Motor neuron (in vitro differentiated cells): ENCODE results near the gene DPEP2NB. TPM values are rescaled to one million over a fixed set of nuclear protein-coding genes. Genes with fewer than 3 reads are reported as not detected.

Experiments used
- ATAC-seq, 8 experiments: fragments of 200-7000 bp; cut with Tn5 transposase; replicated peaks in 6 of 8; 2 replicates each; pipeline ENCODE4 v1.8.0; 2021; ENCODE audit warnings: mild to moderate bottlenecking in 8 of 8, moderate library complexity in 8 of 8
- H3K27ac ChIP-seq, 2 donors: fragments of 250-450 bp; sonication (Bioruptor Pico); 2 replicates each; pipeline ENCODE4 v1.9.0; 2021; ENCODE audit warnings: antibody characterized with exemption in 2 of 2, mild to moderate bottlenecking in 2 of 2, moderate library complexity in 1 of 2
- H3K4me1 ChIP-seq, 2 donors: fragments of 250-450 bp; sonication (Bioruptor Pico); replicated peaks in 1 of 2; 2 replicates each; pipeline ENCODE4 v1.6.1; 2021; ENCODE audit warnings: antibody characterized with exemption in 2 of 2, mild to moderate bottlenecking in 2 of 2, moderate library complexity in 1 of 2
- H3K4me3 ChIP-seq, 5 donors: fragments of 250-450 bp; sonication (Bioruptor Pico); 2 replicates each; pipeline ENCODE4 v1.9.0; 2021; ENCODE audit warnings: antibody characterized with exemption in 5 of 5, mild to moderate bottlenecking in 5 of 5, moderate library complexity in 4 of 5
- WGBS, 10 experiments: fragments of 450-650 bp; shearing (Covaris generic); methylation state at CpG; one replicate each; pipeline ENCODE4 v1.0.0; 2022; 5-methylcytosine and 5-hydroxymethylcytosine counted together
- in situ Hi-C, 9 experiments: fragments of 400-800 bp; cut with MboI; loops; one replicate each; pipeline ENCODE4 v1.15.0; 2021; ENCODE audit warnings: low sequenced_read_pairs in 9 of 9, low pct_unique_long_range_greater_than_20kb in 2 of 9; ENCODE audit not compliant: unreplicated experiment in 9 of 9
- total RNA-seq, 8 experiments: library from RNA; unstranded; fragments of 300-600 nt; gene quantifications; 2 replicates each; pipeline versions ENCODE4 v1.2.3 to v1.2.4, GENCODE V29; 2022

The DPEP2NB gene, protein sequence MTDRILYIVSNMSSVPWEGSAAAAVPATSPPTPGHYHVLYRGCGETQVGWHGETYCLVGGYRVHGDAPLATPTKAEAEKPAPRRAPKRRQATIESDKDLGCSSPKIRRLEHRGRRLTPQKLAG
- total RNA-seq = not detected

DNA sequence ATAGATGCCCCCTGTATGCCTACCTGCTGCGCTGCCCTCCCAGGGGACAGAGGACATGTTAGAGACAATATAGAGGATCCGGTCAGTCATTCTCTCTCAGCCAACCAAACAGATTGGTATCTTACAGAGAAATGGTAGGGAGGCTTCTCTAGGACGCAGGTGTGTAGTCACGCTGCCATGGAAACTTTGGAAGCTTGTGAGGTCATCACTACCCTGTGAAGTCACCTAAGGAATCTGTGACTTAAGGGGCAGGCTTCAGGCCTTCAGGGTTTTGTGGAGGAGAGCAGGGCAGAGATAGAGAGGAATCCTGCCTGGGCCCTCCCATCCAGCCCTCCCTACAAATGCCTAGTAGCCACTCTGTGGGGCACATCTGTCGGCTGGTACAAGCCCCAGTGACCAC is at the start of gene DPEP2NB:
Gene DPEP2NB, minus strand, starts transcription at position 231 of the 400 bp plus-strand sequence. Its CDS starts 141 bp downstream, at position 90.
- WGBS, 10 experiments = 43 to 100% (median 83%) methylated on average over 1 to 3 of the region's 5 CpGs; no CpG with 5 or more reads in 2 of the 10 experiments
- no peak for ATAC-seq

DNA sequence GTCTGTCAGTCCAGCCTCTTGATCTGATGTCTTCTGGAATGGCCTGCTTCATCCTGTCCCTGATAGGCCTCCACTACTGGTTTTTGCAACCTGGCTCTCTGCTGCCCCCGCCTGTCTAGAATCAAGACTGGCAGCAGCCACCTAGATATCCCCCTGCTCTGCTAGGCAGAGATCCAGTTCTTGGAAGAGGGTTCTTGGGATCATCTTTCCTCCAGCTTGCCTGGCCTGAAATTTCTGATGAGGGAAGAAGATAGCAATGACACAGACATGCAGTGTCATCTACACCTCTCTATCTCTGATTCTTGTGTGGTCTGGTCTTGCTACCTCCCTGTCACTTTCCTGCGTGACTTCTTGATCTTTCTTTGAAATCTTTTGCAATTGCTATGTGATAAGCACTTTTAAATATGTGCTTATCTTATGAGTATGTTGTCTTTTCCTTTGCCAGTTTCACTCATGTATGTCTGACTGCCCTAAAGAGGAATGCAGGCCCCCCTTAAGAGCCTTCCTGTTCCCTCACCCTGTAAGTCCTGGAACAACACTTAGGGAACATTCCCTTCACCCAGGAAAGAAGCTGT is 49.2 kb upstream of the DPEP2NB start:
- Histone ChIP-seq H3K4me1 (peaks cover 0 to 6% of the 10 kb centered on the region in 2 donors), H3K4me3 (no peak overlapping the region), H3K27ac (no peak overlapping the region)
- in situ Hi-C loops = no loop called here
- peak; percentile 36 to 89 (median 70) for ATAC-seq
- 23 to 100% (median 75%) methylated on average over 1 to 2 of the region's 2 CpGs; no CpG with 5 or more reads in 1 of the 10 experiments for WGBS, 10 experiments

More for the DNA sequence above, at the start of gene DPEP2NB:
- no peaks in the 10 kb centered on the region for H3K4me1 ChIP-seq
- H3K27ac ChIP-seq = no peak within 1 kb of the TSS
- no peak within 1 kb of the TSS for H3K4me3 ChIP-seq
- in situ Hi-C loops = no loop called here

DNA sequence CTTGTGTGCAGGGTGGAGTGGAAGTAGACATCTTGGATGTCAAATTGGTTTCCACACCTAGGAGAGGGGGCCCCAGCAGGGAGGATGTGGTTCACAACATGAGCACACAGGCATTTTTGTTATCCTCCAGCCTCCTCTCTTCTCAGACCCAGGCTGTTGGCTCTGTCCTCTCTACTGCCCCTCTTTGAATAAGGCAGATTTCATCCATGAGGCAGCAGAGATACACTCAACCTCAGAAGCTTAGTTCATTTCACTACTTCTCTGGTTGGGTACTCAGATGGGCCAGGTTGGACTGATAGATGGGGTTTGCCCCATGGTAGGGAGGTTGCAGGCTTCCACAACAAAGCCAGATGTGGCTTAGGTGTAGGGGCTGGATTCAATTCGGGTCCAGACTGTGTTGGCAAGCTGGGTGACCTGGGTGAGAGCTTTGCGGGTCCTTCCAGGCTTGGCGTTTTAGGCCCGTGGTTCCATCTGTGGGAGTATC is 47.2 kb upstream of the DPEP2NB start:
- WGBS, 10 experiments = 90 to 100% (median 97%) methylated on average over 1 to 3 of the region's 4 CpGs; no CpG with 5 or more reads in 6 of the 10 experiments
- H3K27ac ChIP-seq = no peak overlapping the region
- H3K4me3 ChIP-seq = no peak overlapping the region
- in situ Hi-C loops = no loop called here
- ATAC-seq = no peak
- peaks cover 0 to 6% of the 10 kb centered on the region in 2 donors for H3K4me1 ChIP-seq

DNA sequence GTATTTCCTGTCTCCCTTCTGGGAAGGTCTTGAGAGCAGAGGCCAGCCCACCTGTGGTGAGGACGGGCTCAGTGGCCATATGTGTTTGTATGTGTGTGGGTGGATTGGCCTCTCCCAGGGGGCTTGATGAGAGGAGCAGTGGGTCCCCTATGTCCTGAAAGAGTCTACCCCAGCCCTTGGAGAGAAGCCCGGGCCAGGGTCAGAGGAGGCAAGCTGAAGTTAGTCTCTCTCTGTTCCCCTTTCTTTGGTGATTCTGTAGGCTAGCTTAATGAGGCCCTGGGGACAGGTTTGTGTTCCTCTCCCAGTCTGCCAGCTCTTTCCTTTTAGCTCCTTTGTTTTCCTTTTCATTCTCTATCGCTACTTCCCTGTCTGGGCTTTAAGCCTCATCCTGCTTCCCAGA is 45.7 kb upstream of the DPEP2NB start:
- Histone ChIP-seq H3K27ac (no peak overlapping the region), H3K4me1 (peaks cover 0 to 5% of the 10 kb centered on the region in 2 donors), H3K4me3 (no peak overlapping the region)
- in situ Hi-C loops = no loop called here
- ATAC-seq = no peak
- 82 to 100% (median 93%) methylated on average over 1 to 2 of the region's 3 CpGs; no CpG with 5 or more reads in 3 of the 10 experiments for WGBS, 10 experiments

DNA sequence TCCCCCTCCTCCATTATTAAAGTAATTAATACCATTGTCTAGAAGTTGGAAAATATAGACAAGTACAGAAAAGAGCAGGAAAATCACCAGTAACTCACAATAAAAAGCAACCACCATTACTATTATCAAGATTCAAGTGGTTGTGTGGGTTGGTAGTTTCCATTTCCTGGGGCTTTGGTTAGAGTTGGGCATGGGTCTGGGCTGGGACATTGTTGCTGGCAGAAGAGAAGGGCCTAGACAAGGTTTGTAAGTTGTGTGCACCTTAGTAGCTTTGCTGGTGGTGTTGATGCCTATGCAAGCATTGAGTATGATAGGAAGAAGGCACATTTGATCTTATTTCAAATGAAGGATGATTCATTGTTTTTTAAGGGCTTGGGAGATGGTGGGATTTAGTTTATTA is 44.1 kb upstream of the DPEP2NB start:
- Histone ChIP-seq H3K4me1 (no peaks in the 10 kb centered on the region), H3K27ac (no peak overlapping the region), H3K4me3 (no peak overlapping the region)
- ATAC-seq = no peak
- in situ Hi-C loops = no loop called here

DNA sequence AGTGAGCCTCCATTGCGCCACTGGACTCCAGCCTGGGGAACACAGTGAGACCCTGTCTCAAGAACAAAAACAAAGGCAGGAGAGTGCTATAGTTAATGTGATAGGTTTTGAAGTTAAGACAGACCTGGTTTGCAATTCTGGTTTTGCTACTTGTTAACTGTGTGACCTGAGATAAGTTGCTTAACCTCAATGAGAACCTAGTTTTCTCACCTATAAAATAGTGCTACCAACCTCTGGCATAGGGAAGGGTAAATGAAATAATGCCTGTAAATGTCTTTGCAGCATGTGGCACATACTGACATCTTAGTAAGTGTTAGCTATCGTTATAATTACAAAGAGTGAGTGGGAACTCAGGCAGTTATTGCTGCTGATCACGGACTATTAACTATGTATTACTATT is 39.7 kb upstream of the DPEP2NB start:
- in situ Hi-C loops = no loop called here
- no peak for ATAC-seq

DNA sequence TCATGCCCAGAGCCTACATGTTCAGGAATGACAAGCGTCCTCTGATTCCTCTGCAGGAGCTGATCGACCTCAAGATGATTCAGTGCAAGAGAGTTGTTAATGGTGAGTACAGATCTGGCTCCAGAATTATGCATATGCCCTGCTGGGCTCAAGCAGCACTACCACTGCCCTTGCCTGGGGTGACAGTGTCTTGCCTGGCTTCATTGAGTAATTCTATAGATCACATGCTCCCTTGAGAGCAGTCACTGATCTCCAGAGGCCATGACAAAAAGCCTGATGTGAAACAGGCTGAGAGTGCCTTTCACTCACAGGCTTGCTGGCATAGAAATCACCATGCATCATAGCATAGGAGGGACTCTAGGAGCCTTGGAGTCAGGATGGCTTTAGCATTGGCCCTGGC is 33.7 kb upstream of the DPEP2NB start:
- Histone ChIP-seq H3K27ac (no peak overlapping the region), H3K4me3 (no peak overlapping the region), H3K4me1 (no peaks in the 10 kb centered on the region)
- in situ Hi-C loops = no loop called here
- 93 to 100% methylated on average over 1 to 2 of the region's 2 CpGs; no CpG with 5 or more reads in 8 of the 10 experiments for WGBS, 10 experiments
- ATAC-seq = peak in 2 of 8 experiments; percentile 78 to 100

More for the DNA sequence above, 39.7 kb upstream of the DPEP2NB start:
- H3K27ac ChIP-seq = no peak overlapping the region
- H3K4me3 ChIP-seq = no peak overlapping the region
- H3K4me1 ChIP-seq = no peaks in the 10 kb centered on the region
- 25 to 100% (median 90%) methylated on average over 1 to 3 of the region's 3 CpGs; no CpG with 5 or more reads in 2 of the 10 experiments for WGBS, 10 experiments

DNA sequence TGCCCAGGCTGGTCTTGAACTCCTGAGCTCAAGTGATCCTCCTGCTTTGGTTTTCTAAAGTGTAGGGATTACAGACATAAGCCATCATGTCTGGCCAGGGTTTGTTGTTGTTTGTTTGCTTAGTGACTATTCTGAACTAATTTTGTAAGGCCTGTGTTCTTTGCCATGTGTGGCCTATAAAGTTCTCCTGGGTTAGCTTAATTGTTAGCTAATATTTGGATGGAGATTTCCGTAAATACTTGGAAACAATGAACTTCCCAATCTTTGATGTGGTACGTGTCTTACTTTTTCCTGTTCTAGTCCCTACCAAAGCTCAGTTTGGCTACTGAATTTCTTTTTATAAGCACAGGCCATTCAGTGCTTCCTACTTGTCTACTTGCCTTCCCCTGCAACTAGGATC is 32.3 kb upstream of the DPEP2NB start:
- no peak for ATAC-seq
- no peaks in the 10 kb centered on the region for H3K4me1 ChIP-seq
- no peak overlapping the region for H3K27ac ChIP-seq
- WGBS, 10 experiments = 65 to 100% (median 95%) methylated on average over 1 to 2 of the region's 2 CpGs; no CpG with 5 or more reads in 1 of the 10 experiments
- in situ Hi-C loops = no loop called here
- no peak overlapping the region for H3K4me3 ChIP-seq

DNA sequence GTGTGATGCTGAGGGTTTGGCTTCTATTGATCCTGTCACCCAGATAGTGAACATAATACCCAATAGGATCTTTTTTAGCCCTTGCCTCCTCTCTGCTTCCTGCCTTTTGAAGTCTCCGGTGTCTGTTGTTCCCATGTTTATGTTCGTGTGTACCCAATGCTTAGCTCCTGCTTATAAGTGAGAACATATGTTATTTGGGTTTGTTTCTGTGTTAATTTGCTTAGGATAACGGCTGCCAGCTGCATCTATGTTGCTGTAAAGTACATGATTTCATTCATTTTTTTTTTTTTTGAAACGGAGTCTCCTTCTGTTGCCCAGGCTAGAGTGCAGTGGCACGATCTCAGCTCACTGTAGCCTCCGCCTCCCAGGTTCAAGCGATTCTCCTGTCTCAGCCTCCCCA is 30.4 kb upstream of the DPEP2NB start:
- WGBS, 10 experiments = 24 to 98% (median 92%) methylated on average over 2 to 7 of the region's 7 CpGs; no CpG with 5 or more reads in 1 of the 10 experiments
- in situ Hi-C loops = no loop called here
- Histone ChIP-seq H3K27ac (no peak overlapping the region), H3K4me3 (no peak overlapping the region), H3K4me1 (no peaks in the 10 kb centered on the region)
- no peak for ATAC-seq

DNA sequence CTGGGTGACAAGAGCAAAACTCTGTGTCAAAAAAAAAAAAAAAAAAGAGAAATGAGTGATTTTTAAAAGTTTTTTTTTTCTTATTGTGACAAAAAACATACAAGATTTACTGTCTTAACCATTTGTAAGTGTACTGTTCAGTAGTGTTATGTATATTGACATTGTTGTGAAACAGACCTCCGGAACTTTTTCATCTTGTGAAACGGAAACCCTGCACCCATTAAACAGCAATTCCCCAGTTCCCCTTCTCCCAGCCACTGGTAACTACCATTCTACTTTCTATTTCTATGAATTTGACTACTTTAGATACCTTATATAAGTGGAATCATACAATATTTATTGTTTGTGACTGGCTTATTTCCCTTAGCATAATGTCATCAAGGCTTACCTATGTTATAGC is 26.1 kb upstream of the DPEP2NB start:
- H3K4me1 ChIP-seq = no peaks in the 10 kb centered on the region
- no peak overlapping the region for H3K27ac ChIP-seq
- 83 to 100% (median 92%) methylated on average over 1 to 2 of the region's 2 CpGs; no CpG with 5 or more reads in 5 of the 10 experiments for WGBS, 10 experiments
- in situ Hi-C loops = no loop called here
- ATAC-seq = no peak
- H3K4me3 ChIP-seq = no peak overlapping the region

DNA sequence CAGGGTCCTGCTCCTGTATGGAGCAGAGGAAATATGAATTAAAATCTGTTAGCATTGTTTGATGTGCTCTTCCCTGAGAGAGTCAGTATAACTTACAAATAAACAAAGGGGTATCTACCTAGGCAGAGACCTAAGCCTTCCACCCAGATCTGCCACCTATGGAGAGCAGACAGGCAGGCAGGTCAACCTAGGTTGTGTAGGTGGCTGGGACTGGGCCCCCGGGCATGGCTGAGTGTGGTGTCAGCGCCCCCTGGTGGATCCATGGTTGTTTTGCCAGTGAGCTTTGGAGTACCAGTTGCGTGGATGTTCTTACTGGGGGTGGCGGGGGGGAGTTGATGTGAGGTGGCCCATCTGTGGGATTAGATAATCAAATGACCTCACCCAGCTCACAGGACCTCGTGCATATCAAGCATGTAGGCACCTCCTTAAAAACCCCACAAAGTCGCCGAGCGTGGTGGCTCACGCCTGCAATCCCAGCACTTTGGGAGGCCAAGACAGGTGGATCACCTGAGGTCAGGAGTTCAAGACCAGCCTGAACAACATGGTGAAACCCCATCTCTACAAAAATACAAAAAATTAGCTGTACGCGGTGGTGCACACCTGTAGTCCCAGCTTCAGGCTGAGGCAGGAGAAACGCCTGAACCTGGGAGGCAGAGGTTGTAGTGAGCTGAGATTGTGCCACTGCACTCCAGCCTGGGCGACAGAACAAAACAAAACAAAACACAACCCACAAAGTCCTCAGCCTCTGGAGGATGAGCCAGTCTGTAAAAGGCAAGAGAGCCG is 25.0 kb upstream of the DPEP2NB start:
- no peaks in the 10 kb centered on the region for H3K4me1 ChIP-seq
- WGBS, 10 experiments = 50 to 100% (median 69%) methylated on average over 2 to 7 of the region's 14 CpGs; no CpG with 5 or more reads in 4 of the 10 experiments
- peak; percentile 66 to 97 (median 76) for ATAC-seq
- H3K4me3 ChIP-seq = no peak overlapping the region
- in situ Hi-C loops = no loop called here
- no peak overlapping the region for H3K27ac ChIP-seq

DNA sequence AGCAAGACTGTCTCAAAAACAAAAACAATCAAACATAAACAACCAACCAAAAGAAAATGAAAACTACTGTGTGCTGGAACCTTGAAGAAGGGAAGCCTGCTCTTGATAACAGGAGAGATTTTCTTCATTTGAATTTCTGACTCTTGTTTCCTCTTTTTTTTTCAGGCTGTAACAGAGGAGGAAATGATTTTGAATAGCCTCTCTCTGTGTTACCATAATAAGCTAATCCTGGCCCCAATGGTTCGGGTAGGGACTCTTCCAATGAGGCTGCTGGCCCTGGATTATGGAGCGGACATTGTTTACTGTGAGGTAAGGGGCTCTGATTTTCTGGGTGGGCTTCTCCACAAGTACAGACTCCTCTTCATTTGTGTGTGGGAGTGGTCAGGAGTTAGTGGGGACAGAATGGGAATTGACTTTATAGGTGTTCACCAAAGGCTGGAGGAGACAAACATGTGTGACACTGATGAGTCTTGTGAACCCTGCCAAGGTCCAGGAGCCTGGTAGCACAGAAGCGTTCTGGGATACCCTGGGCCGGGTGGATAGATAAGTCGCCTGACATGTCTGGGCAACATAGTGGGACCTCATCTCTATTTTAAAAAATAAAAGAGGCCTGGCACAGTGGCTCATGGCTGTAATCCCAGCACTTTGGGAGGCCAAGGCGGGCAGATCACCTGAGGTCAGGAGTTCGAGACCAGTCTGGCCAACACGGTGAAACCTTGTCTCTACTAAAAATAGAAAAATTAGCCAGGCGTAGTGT is 22.3 kb upstream of the DPEP2NB start:
- Histone ChIP-seq H3K4me3 (no peak overlapping the region), H3K4me1 (no peaks in the 10 kb centered on the region), H3K27ac (no peak overlapping the region)
- ATAC-seq = no peak
- in situ Hi-C loops = no loop called here
- WGBS, 10 experiments = 87 to 100% (median 100%) methylated on average over 1 to 6 of the region's 9 CpGs; no CpG with 5 or more reads in 2 of the 10 experiments

DNA sequence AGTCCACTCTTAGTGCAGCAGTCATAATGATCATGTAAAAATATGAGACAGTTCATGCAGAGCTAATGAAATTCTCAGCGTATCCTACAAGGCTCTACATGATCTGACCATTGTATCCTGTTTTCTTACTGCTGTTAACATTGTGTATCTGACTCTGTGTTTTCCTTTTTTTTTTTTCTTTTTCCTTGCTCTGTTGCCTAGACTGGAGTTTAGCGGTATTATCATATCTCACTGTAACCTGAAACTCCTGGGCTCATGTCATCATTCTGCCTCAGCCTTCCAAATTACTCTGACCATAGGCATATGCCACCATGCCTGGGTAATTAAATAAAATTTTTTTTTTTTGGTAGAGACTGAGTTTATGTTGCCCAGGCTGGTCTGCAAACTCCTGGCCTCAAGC is 19.5 kb upstream of the DPEP2NB start:
- 71 to 100% (median 100%) methylated on average over 1 to 2 of the region's 2 CpGs; no CpG with 5 or more reads in 2 of the 10 experiments for WGBS, 10 experiments
- no peaks in the 10 kb centered on the region for H3K4me1 ChIP-seq
- H3K4me3 ChIP-seq = no peak overlapping the region
- in situ Hi-C loops = no loop called here
- H3K27ac ChIP-seq = no peak overlapping the region
- ATAC-seq = no peak
